ENCODE results near the gene RAB5B.
"Not testable (repeated sequence)": the region's sequence is repeated elsewhere in the genome, so short reads cannot be mapped to it uniquely, and the experiment has no call there.

The RAB5B gene

GRCh38 chr12:56020423-56021184 lies 46.7 kb downstream of the RAB5B start, which contains the start of gene IKZF4:
TSS of gene IKZF4 (plus strand) at chr12:56021043. CDS start at chr12:56021494, 451 bp downstream.
- no peak for DNase-seq

GRCh38 chr12:56021889-56022497 lies 48.1 kb downstream of the RAB5B start:
- no peak for DNase-seq

- DNase-seq, result no peak
Observed at GRCh38 chr12:56028511-56029165, 54.8 kb downstream of the RAB5B start.

GRCh38 chr12:56029166-56029519 lies 55.3 kb downstream of the RAB5B start:
- DNase-seq, result no peak

- DNase-seq, result peak; percentile 10
Observed at GRCh38 chr12:56029666-56030293, 55.9 kb downstream of the RAB5B start.

GRCh38 chr12:56031987-56032386 lies 58.1 kb downstream of the RAB5B start:
- no peak for DNase-seq

- no peak for DNase-seq
Observed at GRCh38 chr12:56034586-56035332, 60.9 kb downstream of the RAB5B start.

GRCh38 chr12:56037161-56037560 lies 63.3 kb downstream of the RAB5B start:
- no peak for DNase-seq

GRCh38 chr12:56038022-56038655 lies 64.3 kb downstream of the RAB5B start:
- no peak for DNase-seq

- DNase-seq, result no peak
Observed at GRCh38 chr12:56040151-56040550, 66.3 kb downstream of the RAB5B start.

- no peak for DNase-seq
Observed at GRCh38 chr12:56040963-56041551, 67.2 kb downstream of the RAB5B start.

- DNase-seq, result peak; percentile 97
Observed at GRCh38 chr12:56041552-56042429, 67.9 kb downstream of the RAB5B start, which contains the start of gene RPS26. TSS of gene RPS26 (plus strand) at chr12:56041918. CDS start at chr12:56042167, 249 bp downstream.

- not testable (repeated sequence) for DNase-seq
Observed at GRCh38 chr12:56042430-56042813, 68.5 kb downstream of the RAB5B start.

GRCh38 chr12:56042843-56043242 lies 69.0 kb downstream of the RAB5B start:
- DNase-seq, result no peak
